Thyroid gland (tissue), 4 donors: ENCODE measurements around the gene IFITM1. TPM values are rescaled to one million over a fixed set of nuclear protein-coding genes. Genes with fewer than 3 reads are reported as not detected.
"Not testable (repeated sequence)": the region's sequence is repeated elsewhere in the genome, so short reads cannot be mapped to it uniquely, and the experiment has no call there.

Experiments
- DNase-seq, 2 donors: peaks; one replicate each; pipeline ENCODE4 v3.0.0-alpha.2; 2019
- H3K27ac ChIP-seq, 3 donors: fragments of 200-600 bp; sonication (generic); 1 replicate in 2 of 3; 2 replicates in 1 of 3; pipeline ENCODE4 v1.5.1; 2016 to 2019; ENCODE audit warnings: mild to moderate bottlenecking in 1 of 3, moderate library complexity in 1 of 3
- H3K27me3 ChIP-seq: fragments of 200-600 bp; sonication (generic); one replicate; pipeline ENCODE4 v1.5.1; 2019
- H3K36me3 ChIP-seq, 2 donors: fragments of 200-600 bp; sonication (generic); one replicate each; pipeline ENCODE4 v1.5.1; 2016 to 2019
- H3K4me1 ChIP-seq, 2 donors: fragments of 200-600 bp; sonication (generic); one replicate each; pipeline ENCODE4 v1.5.1; 2017 to 2019
- H3K4me3 ChIP-seq, 3 donors: fragments of 200-600 bp; sonication (generic); replicated peaks in 1 of 3; 1 replicate in 2 of 3; 2 replicates in 1 of 3; pipeline ENCODE4 v1.5.1; 2016; ENCODE audit warnings: mild to moderate bottlenecking in 1 of 3
- H3K9me3 ChIP-seq: fragments of 200-600 bp; sonication (generic); one replicate; pipeline ENCODE4 v1.5.1; 2017
- POLR2A ChIP-seq, 2 donors: fragments of 450-650 bp; IDR thresholded peaks; one replicate each; pipeline ENCODE4 v1.6.1; 2017; ENCODE audit warnings: antibody characterized with exemption in 2 of 2, mild to moderate bottlenecking in 2 of 2, moderate library complexity in 1 of 2
- WGBS, 2 donors: methylation state at CpG; one replicate each; pipeline ENCODE4 v1.1.5; 2017; 5-methylcytosine and 5-hydroxymethylcytosine counted together
- intact Hi-C: fragments of 100-400 bp; cut with DNase I; formaldehyde crosslinking; loops from one replicate; pipeline ENCODE4 v1.15.1; 2023
- total RNA-seq, 4 donors: library from RNA; depleted of rRNA; stranded (reverse); fragments of >200 nt; gene quantifications; one replicate each; pipeline ENCODE4 v1.2.3, GENCODE V29; 2016
- TF ChIP-seq, protein P1 (sequence below), 6 experiments: fragments of 200-600 bp in 3 of 6; fragments of 450-650 bp in 3 of 6; sonication (generic) in 3 of 6; IDR thresholded peaks; one replicate each; pipeline ENCODE4 v1.5.1; 2016 to 2019; ENCODE audit warnings: antibody characterized with exemption in 6 of 6, mild to moderate bottlenecking in 2 of 6, inconsistent platforms in 1 of 6, moderate library complexity in 1 of 6

Gene IFITM1
- total RNA-seq, 4 donors from 2014 or later = 94.3 to 163 (median 103) TPM

- TF ChIP-seq, protein P1, sequence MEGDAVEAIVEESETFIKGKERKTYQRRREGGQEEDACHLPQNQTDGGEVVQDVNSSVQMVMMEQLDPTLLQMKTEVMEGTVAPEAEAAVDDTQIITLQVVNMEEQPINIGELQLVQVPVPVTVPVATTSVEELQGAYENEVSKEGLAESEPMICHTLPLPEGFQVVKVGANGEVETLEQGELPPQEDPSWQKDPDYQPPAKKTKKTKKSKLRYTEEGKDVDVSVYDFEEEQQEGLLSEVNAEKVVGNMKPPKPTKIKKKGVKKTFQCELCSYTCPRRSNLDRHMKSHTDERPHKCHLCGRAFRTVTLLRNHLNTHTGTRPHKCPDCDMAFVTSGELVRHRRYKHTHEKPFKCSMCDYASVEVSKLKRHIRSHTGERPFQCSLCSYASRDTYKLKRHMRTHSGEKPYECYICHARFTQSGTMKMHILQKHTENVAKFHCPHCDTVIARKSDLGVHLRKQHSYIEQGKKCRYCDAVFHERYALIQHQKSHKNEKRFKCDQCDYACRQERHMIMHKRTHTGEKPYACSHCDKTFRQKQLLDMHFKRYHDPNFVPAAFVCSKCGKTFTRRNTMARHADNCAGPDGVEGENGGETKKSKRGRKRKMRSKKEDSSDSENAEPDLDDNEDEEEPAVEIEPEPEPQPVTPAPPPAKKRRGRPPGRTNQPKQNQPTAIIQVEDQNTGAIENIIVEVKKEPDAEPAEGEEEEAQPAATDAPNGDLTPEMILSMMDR (IDR thresholded peaks at IDR 0.05) = no peak
- no peak for TF ChIP-seq POLR2A (IDR thresholded peaks at IDR 0.05)
- intact Hi-C loops = loop anchor here (10.0 kb wide), 1 partner anchor 81 kb away; the partner anchor contains the start of genes BET1L and RIC8A
- Histone ChIP-seq H3K9me3 (no peaks in the 10 kb centered on the region), H3K27me3 (peaks cover 8% of the 10 kb centered on the region), H3K27ac (no peak overlapping the region), H3K4me3 (no peak overlapping the region), H3K36me3 (no peaks in the 10 kb centered on the region), H3K4me1 (peaks cover 17 to 26% of the 10 kb centered on the region in 2 donors)
- 78 to 84% methylated on average over 8 of the region's 8 CpGs for WGBS, 2 donors
- no peak for DNase-seq
Measured at GRCh38 chr11:285894-286220, 28.0 kb upstream of the IFITM1 start.

GRCh38 chr11:286977-287820 lies 26.6 kb upstream of the IFITM1 start:
- H3K4me1 ChIP-seq = peaks cover 13 to 20% of the 10 kb centered on the region in 2 donors
- 61 to 65% methylated on average over 27 of the region's 27 CpGs for whole genome bisulfite sequencing, 2 donors
- H3K27ac ChIP-seq, H3K36me3 ChIP-seq, H3K9me3 ChIP-seq, H3K27me3 ChIP-seq: not testable (repeated sequence)
- peak overlapping the region in 1 of 3 donors; percentile 73 for H3K4me3 ChIP-seq
- intact Hi-C loops = loop anchor here (10.0 kb wide), 1 partner anchor 82 kb away; the partner anchor contains the start of genes BET1L and RIC8A
- peak; percentile 48 to 57 for DNase-seq

- 25% methylated on average over 29 to 38 of the region's 41 CpGs for WGBS, 2 donors
- intact Hi-C loops = loop anchor here (10.0 kb wide), 1 partner anchor 83 kb away; the partner anchor contains the start of genes BET1L and RIC8A
- Histone ChIP-seq H3K9me3 (no peaks in the 10 kb centered on the region), H3K36me3 (no peaks in the 10 kb centered on the region), H3K4me1 (peaks cover 13 to 20% of the 10 kb centered on the region in 2 donors), H3K27ac (no peak overlapping the region), H3K27me3 (no peaks in the 10 kb centered on the region), H3K4me3 (peak overlapping the region; percentile 3 to 73 (median 51))
- TF ChIP-seq, protein P1 (IDR thresholded peaks at IDR 0.05) = no peak
- TF ChIP-seq POLR2A (IDR thresholded peaks at IDR 0.05) = no peak
- peak in 1 of 2 donors; percentile 23 for DNase-seq
Measured at GRCh38 chr11:287821-288477, 25.9 kb upstream of the IFITM1 start.

DNA sequence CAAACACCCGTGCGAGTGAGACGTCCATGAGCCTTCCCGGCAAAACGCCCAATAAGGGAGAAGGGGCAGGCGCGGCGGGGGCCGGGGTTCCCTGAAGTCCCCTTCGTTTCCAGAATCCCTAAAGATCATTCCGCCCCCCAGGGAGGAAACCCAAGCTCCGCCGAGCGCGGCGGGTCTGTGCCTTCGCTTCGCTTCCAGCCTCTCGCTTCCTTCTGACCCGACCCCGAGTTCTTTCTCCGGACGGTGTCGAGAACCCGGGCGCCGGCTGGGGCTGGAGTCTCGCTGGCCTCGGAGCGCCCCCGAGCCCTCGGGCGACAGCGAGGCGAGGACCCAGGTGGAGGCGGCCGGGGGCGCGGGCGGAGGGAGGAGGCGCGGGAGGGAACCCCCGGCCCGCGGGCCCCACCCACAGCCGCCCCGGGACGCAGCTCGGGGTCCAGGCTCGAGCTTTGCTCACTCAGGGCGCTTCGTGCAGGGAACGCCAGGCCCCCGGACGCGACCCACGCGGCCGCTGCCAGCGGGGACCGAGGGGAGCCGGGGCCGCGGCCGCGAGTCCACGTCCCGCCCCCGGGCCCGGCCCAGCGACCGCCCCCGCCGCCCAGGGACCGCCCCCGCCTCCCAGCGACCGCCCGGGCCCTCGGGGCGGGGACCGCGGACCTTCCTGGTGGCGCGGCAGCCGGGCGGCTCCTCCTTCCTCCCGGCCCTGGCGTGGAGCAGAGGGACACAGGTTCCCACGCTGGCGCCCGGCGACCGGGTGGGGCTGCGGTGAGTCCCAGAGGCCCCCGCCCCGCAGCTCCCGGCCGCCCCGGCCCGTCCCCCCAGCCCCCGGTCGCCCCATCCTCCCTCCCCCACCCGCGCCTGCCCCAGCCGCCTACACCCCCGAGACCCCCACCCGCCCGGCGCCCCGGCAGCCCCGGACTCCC lies 25.1 kb upstream of the IFITM1 start, which contains the start of gene PGGHG:
Gene PGGHG (plus strand): TSS at position 649 of the 920 bp plus-strand sequence. CDS start 691 bp downstream, outside the sequence.
- peak; percentile 73 to 75 for DNase-seq
- peak within 1 kb of the TSS; percentile 3 to 73 (median 51) for H3K4me3 ChIP-seq
- no peaks in the 10 kb centered on the region for H3K27me3 ChIP-seq
- peaks cover 13 to 20% of the 10 kb centered on the region in 2 donors for H3K4me1 ChIP-seq
- WGBS, 2 donors = 0 to 1% methylated on average over 27 to 43 of the region's 112 CpGs
- TF ChIP-seq, protein P1 (IDR thresholded peaks at IDR 0.05) = no peak
- no peak for TF ChIP-seq POLR2A (IDR thresholded peaks at IDR 0.05)
- intact Hi-C loops = loop anchor here (10.0 kb wide), 1 partner anchor 84 kb away; the partner anchor contains the start of genes BET1L and RIC8A
- no peaks in the 10 kb centered on the region for H3K36me3 ChIP-seq
- H3K9me3 ChIP-seq = no peaks in the 10 kb centered on the region
- peak within 1 kb of the TSS in 2 of 3 donors; percentile 28 to 59 for H3K27ac ChIP-seq

- Histone ChIP-seq H3K9me3 (no peaks in the 10 kb centered on the region), H3K4me3 (peak overlapping the region in 1 of 3 donors; percentile 73), H3K27ac (peak overlapping the region in 2 of 3 donors; percentile 17 to 28), H3K27me3 (no peaks in the 10 kb centered on the region), H3K36me3 (no peaks in the 10 kb centered on the region), H3K4me1 (peaks cover 13 to 20% of the 10 kb centered on the region in 2 donors)
- intact Hi-C loops = loop anchor here (10.0 kb wide), 1 partner anchor 85 kb away; the partner anchor contains the start of genes BET1L and RIC8A
- DNase-seq = peak in 1 of 2 donors; percentile 7
- 30 to 60% methylated on average over 1 to 2 of the region's 14 CpGs for whole genome bisulfite sequencing, 2 donors
- TF ChIP-seq, protein P1 (IDR thresholded peaks at IDR 0.05) = no peak
- TF ChIP-seq POLR2A (IDR thresholded peaks at IDR 0.05) = no peak
Measured at GRCh38 chr11:289398-289711, 24.5 kb upstream of the IFITM1 start.
